GM12891 (cell line): Measurements from ENCODE around the gene ZDHHC17.

Experiments
- DNase-seq: peaks from one replicate; pipeline ENCODE4 v3.0.0; 2011; ENCODE audit warnings: low spot score; ENCODE audit not compliant: insufficient read length
- FAIRE-seq: peaks from 2 replicates; lab custom pipeline; 2011; peaks lifted over from hg19 to GRCh38; lab: Jason Lieb, UNC
- PAX5 ChIP-seq: IDR thresholded peaks from 2 replicates; pipeline ENCODE4 v1.6.1; 2011; ENCODE audit warnings: low read length, moderate library complexity, mild to moderate bottlenecking; ENCODE audit not compliant: insufficient read depth, severe bottlenecking
- POLR2A ChIP-seq: IDR thresholded peaks from 2 replicates; pipeline ENCODE4 v1.6.1; 2011; ENCODE audit warnings: low read depth, low read length, control low read depth
- POLR2AphosphoS5 ChIP-seq: IDR thresholded peaks from 2 replicates; pipeline ENCODE4 v1.6.1; 2011; ENCODE audit warnings: low read depth, low read length, control low read depth
- POU2F2 ChIP-seq: IDR thresholded peaks from 2 replicates; pipeline ENCODE4 v1.6.1; 2011; ENCODE audit warnings: low read depth, mild to moderate bottlenecking, control low read depth, low read length, moderate library complexity
- SPI1 ChIP-seq: IDR thresholded peaks from 2 replicates; pipeline ENCODE4 v1.6.1; 2011; ENCODE audit warnings: low read depth, low read length, control low read depth
- TAF1 ChIP-seq: IDR thresholded peaks from 2 replicates; pipeline ENCODE4 v1.6.1; 2011; ENCODE audit warnings: low read depth, low read length, control low read depth

Gene ZDHHC17

DNA sequence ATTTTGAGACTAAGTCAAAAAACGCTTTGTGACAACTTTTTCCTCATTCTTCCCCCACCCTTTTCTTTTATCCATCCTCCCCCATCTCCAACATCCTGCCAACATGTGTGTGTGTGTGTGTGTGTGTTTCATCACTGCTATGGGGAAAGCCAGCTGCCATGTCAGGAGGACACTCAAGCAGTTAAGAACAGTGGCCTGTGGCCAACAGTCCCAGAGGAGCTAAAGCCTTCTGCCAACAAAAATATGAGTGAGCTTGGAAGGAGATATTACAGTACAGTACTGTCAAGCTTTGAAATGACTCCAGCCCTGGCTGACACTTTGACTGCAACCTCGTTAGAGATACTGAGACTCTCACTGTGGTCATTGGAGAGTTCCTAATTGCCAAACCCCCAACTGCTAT lies 119.9 kb downstream of the ZDHHC17 start:
- TF ChIP-seq TAF1 (no peak), POU2F2 (no peak), SPI1 (no peak), PAX5 (no peak), POLR2AphosphoS5 (no peak), POLR2A (no peak)
- no peak for FAIRE-seq

DNA sequence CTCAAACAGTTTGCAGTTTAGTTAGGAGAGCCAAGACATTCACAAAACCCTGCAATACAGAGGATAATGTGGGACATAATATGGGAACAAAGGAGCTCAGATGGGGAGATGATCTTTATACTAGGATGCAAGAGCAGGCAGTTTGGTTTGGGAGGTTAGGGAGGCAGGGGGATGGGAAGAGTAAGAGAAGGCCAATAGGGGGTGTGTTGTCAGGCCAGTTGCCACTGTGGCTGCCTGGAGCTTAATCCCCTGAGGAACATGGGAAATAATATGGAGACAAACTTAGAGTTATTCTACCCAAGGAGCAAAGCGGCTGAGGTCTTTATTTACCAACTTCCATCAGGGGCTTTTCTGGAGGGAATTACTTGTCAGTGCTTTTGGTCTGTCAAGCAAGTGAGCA lies 124.9 kb downstream of the ZDHHC17 start:
- no peak for TF ChIP-seq POLR2A
- no peak for TF ChIP-seq POLR2AphosphoS5
- TF ChIP-seq TAF1: no peak
- TF ChIP-seq POU2F2: no peak
- TF ChIP-seq PAX5: no peak
- TF ChIP-seq SPI1: no peak
- no peak for DNase-seq
- no peak for FAIRE-seq

More for the DNA sequence above, 119.9 kb downstream of the ZDHHC17 start:
- no peak for DNase-seq

DNA sequence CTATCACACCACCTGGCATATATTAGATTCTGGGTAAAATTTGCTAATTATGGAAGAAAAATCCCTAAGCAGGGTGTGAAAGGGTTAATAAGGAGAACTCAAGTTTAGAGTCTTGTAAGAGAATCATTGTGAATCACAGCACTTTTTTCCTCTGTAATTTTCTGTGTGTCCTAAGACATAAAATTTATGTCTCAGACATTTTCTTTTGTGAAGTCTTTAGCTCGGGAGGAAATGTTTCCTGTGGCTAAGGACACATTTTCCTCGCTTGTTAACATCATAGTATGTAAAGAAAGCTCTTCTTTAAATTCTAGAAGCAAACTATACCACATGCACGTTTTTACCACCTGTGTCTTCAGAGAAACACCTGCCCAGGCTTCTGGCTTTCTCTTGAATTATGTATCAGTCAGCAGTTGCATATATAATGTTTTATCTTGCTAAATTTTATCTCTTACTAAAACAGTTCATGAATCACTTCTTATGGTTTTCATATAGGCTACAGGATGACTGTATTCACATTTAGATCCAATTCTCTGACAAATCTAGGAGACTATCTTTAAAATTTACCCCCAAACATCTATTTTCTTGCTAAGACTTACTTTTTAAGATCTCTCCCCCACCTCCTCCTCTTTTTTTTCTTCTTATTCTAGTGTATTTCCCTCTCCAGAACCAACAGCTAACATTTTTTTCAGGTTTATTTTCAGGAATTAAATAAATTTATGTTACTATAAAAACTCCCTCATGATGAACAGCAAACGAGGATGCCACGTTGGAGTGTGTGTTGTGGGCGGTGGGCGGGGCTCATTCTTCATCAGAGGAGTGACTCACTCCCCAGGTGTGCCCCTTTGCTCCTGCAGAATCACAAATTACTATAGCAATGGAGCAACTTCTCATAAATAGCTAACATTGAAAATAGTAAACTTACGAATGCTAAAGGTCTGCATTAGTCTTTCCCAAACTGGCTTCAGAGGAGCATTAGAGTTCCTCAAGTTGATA lies 126.5 kb downstream of the ZDHHC17 start:
- no peak for DNase-seq
- no peak for FAIRE-seq
- TF ChIP-seq TAF1 (no peak), POLR2AphosphoS5 (no peak), POLR2A (no peak), PAX5 (no peak), POU2F2 (no peak), SPI1 (no peak)

DNA sequence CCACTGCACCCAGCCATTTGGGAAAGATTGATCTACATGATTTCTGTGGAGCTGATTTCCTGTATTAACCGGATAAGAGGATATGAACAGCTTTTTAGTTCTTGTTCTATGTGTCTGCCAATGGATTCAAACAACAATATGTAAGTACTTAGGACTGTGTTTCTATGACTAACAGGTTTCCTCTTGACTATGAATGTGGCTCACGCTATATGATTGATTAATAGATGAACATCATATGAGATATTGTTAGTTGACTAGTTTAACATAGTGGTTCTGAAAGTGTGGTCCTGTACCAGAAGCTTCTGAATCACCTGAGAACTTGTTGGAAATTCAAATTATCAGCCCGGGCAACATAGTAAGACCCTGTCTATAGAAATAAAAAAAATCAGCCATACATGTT lies 127.7 kb downstream of the ZDHHC17 start:
- FAIRE-seq (no peak), DNase-seq (no peak)
- TF ChIP-seq TAF1 (no peak), SPI1 (no peak), POLR2AphosphoS5 (no peak), PAX5 (no peak), POU2F2 (no peak), POLR2A (no peak)

DNA sequence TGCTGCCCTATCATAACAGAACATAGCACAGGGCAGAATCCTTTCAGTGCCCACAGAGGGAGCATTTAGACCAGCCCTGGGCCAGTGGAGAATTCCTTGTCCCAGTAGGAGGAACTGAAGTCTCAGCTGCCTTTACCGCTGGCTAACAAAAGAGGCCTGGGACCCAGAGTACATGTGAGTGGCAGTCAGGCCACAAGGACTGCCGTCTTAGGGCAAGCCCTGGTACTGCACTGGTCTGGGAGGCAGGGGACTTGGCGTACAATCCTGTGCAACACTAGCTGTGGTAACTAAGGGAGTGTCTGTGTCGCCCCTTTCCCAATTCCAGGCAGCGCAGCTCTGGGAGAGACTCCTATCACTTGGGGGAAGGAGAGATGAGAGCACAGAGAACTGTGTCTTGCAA lies 131.9 kb downstream of the ZDHHC17 start:
- TF ChIP-seq TAF1 (no peak), POU2F2 (no peak), SPI1 (no peak), POLR2AphosphoS5 (no peak), POLR2A (no peak), PAX5 (no peak)
- DNase-seq (no peak), FAIRE-seq (no peak)

DNA sequence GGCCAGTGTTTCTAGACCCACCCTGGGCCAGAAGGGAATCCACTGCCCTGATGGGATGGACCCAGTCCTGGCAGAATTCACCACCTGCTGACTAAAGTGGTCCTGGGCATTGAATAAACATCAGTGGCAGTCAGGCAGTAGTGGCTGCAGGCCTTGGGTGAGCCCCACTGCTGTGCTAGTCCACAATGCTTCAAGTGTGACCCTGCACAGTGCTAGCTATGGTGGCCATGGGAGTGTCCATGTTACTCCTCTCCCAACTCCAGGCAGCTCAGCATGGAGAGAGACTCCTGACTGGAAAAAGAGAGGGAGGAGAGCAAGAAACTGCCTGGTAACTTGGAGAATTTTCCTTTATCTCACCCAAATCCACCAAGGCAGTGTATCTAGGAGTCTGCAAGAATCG lies 132.4 kb downstream of the ZDHHC17 start:
- TF ChIP-seq PAX5 (no peak), POLR2A (no peak), TAF1 (no peak), SPI1 (no peak), POLR2AphosphoS5 (no peak), POU2F2 (no peak)
- DNase-seq (no peak), FAIRE-seq (no peak)

DNA sequence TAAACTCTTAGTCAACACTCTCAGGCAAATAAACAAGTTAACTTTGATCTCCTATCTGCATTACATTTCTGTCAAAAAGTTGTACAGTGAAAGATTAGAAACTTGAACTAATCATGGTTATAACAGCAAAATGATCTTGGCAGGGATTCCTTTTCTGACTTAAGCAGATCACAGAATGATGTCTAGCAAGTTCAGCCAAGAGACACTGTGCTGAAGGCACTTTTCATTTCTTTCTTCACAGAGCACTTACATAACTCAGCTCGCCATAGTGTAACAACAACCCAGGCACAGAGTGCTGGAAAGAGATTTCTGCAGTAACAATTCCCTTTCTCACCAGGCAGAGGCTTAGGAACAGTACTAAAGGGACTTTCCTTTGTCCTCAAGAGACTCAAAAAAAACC lies 134.5 kb downstream of the ZDHHC17 start:
- no peak for DNase-seq
- no peak for FAIRE-seq
- TF ChIP-seq PAX5 (no peak), POU2F2 (no peak), POLR2AphosphoS5 (no peak), TAF1 (no peak), POLR2A (no peak), SPI1 (no peak)

DNA sequence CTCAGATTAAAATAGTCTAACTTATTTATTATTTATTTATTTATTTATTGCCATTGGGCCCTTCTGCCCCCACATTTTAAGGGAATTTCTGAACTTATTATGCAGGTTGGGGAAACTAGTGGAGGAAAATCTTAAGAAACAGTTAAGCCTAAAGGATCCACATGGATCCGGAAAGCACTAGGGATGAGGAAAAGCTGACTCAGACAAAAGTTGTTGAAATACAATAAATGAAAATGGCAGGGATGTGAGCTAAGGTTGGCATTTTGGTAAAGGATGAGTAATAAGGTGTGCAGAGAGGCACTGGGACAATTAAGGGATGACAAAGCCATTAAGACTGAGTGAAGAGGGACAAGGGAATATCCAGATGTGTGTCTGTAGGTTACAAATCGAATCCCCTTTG lies 135.6 kb downstream of the ZDHHC17 start:
- FAIRE-seq: no peak
- TF ChIP-seq SPI1 (no peak), POLR2AphosphoS5 (no peak), POU2F2 (no peak)
- DNase-seq: no peak

DNA sequence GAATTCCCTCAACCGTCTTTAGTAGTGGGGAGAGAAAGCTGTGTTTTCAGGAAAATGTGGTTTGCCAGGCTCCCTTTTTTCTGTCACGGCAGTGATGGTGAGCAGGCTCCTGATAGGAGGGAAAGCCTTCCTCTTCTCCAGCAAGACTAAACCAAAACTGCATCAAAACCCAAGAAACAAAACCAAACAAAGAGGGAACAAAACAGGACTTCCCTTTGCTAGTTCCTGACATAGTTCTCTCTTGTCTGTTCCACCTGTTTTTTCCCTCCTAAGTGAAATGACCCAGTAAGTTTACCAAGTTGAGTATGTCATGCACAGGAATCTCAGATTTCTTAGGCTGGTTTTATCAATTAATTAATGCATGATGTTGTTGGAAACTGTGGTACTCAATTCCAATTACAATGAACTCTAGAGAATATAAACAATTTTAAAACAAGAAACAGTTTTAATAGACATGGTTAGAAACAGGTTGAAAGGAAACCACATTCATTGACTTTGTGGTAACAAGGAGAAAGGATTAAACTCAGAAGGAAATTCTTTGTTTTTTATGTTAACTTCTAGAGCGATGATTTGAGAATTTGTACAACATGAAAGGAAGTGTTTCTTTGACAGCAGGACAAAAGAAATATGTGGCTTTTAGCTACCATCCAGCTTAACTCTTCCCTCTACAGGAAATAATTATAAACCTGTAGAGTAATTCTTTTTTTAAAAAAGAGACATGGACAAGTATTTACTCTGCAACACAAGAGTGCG lies 137.9 kb downstream of the ZDHHC17 start:
- TF ChIP-seq POU2F2 (no peak), SPI1 (no peak), TAF1 (no peak), POLR2AphosphoS5 (no peak), POLR2A (no peak)
- FAIRE-seq (no peak), DNase-seq (no peak)
